PC-9 (cell line): Measurements from ENCODE around the gene PARP9. TPM values are rescaled to one million over a fixed set of nuclear protein-coding genes. Genes with fewer than 3 reads are reported as not detected.

ENCODE experiments used
- BruUV-seq: library from RNA; stranded (reverse); fragments of 400-500 nt; replicated peaks from 2 replicates; lab custom pipeline; 2021; lab: Mats Ljungman, UMichigan
- CTCF ChIA-PET: fragments of 300-600 bp; sonication (Branson Sonifier 250); formaldehyde crosslinking; loops from one replicate; lab custom pipeline; 2022; ENCODE audit warnings: antibody characterized with exemption; lab: Charles Lee
- POLR2A ChIA-PET: fragments of 300-600 bp; sonication (Branson Sonifier 250); formaldehyde crosslinking; loops from one replicate; lab custom pipeline; 2022; ENCODE audit warnings: antibody characterized with exemption; ENCODE audit not compliant: unreplicated experiment; lab: Charles Lee
- DNase-seq, 2 experiments: peaks; one replicate each; pipeline versions ENCODE4 v3.0.0 to v3.0.0-alpha.2; 2015 to 2022; ENCODE audit warnings: mixed read lengths in 1 of 2
- H2AFZ ChIP-seq: fragments of 200-600 bp; sonication (generic); 2 replicates; pipeline ENCODE4 v1.8.1; 2017; ENCODE audit warnings: antibody characterized with exemption
- H3F3A ChIP-seq: fragments of 200-600 bp; sonication (generic); 2 replicates; pipeline ENCODE4 v1.8.1; 2017; ENCODE audit warnings: antibody characterized with exemption, mild to moderate bottlenecking, low read depth; ENCODE audit not compliant: insufficient read depth
- H3K27ac ChIP-seq: fragments of 200-600 bp; sonication (generic); 2 replicates; pipeline ENCODE4 v1.6.1; 2016; ENCODE audit warnings: mixed run types
- H3K27me3 ChIP-seq: fragments of 200-600 bp; sonication (generic); 2 replicates; pipeline ENCODE4 v1.6.1; 2016; ENCODE audit warnings: low read depth, mixed run types; ENCODE audit not compliant: insufficient read depth
- H3K36me3 ChIP-seq: fragments of 200-600 bp; sonication (generic); 2 replicates; pipeline ENCODE4 v1.6.1; 2016; ENCODE audit warnings: low read depth, mixed run types
- H3K4me1 ChIP-seq: fragments of 200-600 bp; sonication (generic); replicated peaks from 2 replicates; pipeline ENCODE4 v1.6.1; 2016; ENCODE audit warnings: mixed run types; ENCODE audit not compliant: insufficient read depth
- H3K4me2 ChIP-seq: fragments of 200-600 bp; sonication (generic); 2 replicates; pipeline ENCODE4 v1.6.1; 2017; ENCODE audit warnings: mixed run types
- H3K4me3 ChIP-seq: fragments of 200-600 bp; sonication (generic); 2 replicates; pipeline ENCODE4 v1.6.1; 2016; ENCODE audit warnings: mixed run types
- H3K79me2 ChIP-seq: fragments of 200-600 bp; sonication (generic); 2 replicates; pipeline ENCODE4 v1.6.1; 2017; ENCODE audit warnings: low read depth, mixed run types
- H3K9me2 ChIP-seq: fragments of 200-600 bp; sonication (generic); 2 replicates; pipeline ENCODE4 v1.8.1; 2017; ENCODE audit warnings: mild to moderate bottlenecking; ENCODE audit not compliant: insufficient read depth
- H3K9me3 ChIP-seq: fragments of 200-600 bp; sonication (generic); 2 replicates; pipeline ENCODE4 v1.8.1; 2016; ENCODE audit warnings: low read depth; ENCODE audit not compliant: insufficient read depth
- H4K20me1 ChIP-seq: fragments of 200-600 bp; sonication (generic); 2 replicates; pipeline ENCODE4 v1.8.1; 2017; ENCODE audit not compliant: insufficient read depth
- EZH2 ChIP-seq: fragments of 200-600 bp; sonication (generic); IDR thresholded peaks from 2 replicates; pipeline ENCODE4 v1.8.0; 2017; ENCODE audit warnings: antibody characterized with exemption, low read depth
- intact Hi-C: fragments of 100-400 bp; cut with micrococcal nuclease; formaldehyde crosslinking; loops from one replicate; pipeline ENCODE4 v1.10.0; 2022; ENCODE audit not compliant: unreplicated experiment
- total RNA-seq: library from RNA; stranded (reverse); gene quantifications from 2 replicates; pipeline ENCODE4 v1.2.3, GENCODE V29; 2021
- TF ChIP-seq, protein P1 (sequence below): fragments of 200-600 bp; sonication (generic); conservative IDR thresholded peaks from 2 replicates; pipeline ENCODE4 v1.6.1; 2017; ENCODE audit warnings: mixed run types, antibody characterized with exemption, mild to moderate bottlenecking, moderate library complexity

Gene PARP9
- total RNA-seq, 1 experiment from 2014 or later = 21.1 TPM

GRCh38 chr3:122603056-122603455, 39.0 kb upstream of the PARP9 start:
- TF ChIP-seq, protein P1, sequence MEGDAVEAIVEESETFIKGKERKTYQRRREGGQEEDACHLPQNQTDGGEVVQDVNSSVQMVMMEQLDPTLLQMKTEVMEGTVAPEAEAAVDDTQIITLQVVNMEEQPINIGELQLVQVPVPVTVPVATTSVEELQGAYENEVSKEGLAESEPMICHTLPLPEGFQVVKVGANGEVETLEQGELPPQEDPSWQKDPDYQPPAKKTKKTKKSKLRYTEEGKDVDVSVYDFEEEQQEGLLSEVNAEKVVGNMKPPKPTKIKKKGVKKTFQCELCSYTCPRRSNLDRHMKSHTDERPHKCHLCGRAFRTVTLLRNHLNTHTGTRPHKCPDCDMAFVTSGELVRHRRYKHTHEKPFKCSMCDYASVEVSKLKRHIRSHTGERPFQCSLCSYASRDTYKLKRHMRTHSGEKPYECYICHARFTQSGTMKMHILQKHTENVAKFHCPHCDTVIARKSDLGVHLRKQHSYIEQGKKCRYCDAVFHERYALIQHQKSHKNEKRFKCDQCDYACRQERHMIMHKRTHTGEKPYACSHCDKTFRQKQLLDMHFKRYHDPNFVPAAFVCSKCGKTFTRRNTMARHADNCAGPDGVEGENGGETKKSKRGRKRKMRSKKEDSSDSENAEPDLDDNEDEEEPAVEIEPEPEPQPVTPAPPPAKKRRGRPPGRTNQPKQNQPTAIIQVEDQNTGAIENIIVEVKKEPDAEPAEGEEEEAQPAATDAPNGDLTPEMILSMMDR = no peak
- no peak for TF ChIP-seq EZH2
- H3K4me2 ChIP-seq = no peak overlapping the region
- intact Hi-C loops = no loop called here
- DNase-seq = no peak
- no peaks in the 10 kb centered on the region for H3K79me2 ChIP-seq
- H3K9me3 ChIP-seq = no peaks in the 10 kb centered on the region
- no peaks in the 10 kb centered on the region for H4K20me1 ChIP-seq
- H3K27me3 ChIP-seq = no peaks in the 10 kb centered on the region
- no peak overlapping the region for H3K4me3 ChIP-seq
- POLR2A ChIA-PET = no interaction called here
- CTCF ChIA-PET = no interaction called here
- no peaks in the 10 kb centered on the region for H3F3A ChIP-seq
- no peaks in the 10 kb centered on the region; the same call in 1 of the 2 replicates for H3K9me2 ChIP-seq
- no TSS peak for BruUV-seq
- no peak overlapping the region for H3K27ac ChIP-seq
- H2AFZ ChIP-seq = no peak overlapping the region
- H3K4me1 ChIP-seq = no peaks in the 10 kb centered on the region
- H3K36me3 ChIP-seq = no peaks in the 10 kb centered on the region

DNA sequence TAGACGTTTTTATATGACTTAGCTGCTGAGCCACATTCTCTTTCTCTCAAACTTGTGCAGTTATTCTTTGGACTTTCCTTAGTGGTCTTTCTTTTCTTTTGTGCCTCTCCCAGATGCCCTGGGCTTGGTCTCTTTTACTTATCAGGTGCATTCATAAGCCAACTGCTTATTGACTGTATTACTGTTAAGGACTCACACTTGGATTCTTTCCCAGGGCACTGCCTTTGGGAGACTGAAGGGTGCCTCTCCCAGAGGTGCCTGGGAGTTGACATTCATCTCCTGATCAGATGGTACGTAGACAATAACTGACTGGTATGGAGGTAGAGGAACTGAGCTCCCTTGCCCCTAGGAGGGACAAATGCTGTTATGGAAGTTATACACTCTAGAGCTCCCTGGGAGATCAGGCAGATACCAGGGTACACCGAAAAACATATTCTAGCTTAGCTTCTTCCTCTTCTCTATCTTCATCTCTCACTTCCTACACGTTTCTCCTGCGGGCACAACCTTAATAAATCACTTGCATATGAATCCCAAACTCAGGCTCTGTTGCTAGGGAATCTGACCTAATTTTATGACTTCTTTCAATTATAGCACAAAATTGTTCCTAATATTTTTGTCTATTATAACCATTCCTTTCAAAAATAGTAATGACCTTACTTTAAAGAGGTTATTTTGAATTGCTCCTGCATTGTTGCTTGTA, 38.1 kb upstream of the PARP9 start:
- ChIA-PET POLR2A (interaction anchor here (0.7 kb wide), 1 partner anchor 198 kb away, joined by 4 read pairs; no protein-coding TSS in a partner anchor), CTCF (no interaction called here)
- Histone ChIP-seq H3K36me3 (no peaks in the 10 kb centered on the region), H3K9me3 (no peaks in the 10 kb centered on the region), H3K9me2 (no peaks in the 10 kb centered on the region; the same call in 1 of the 2 replicates), H2AFZ (no peak overlapping the region), H3K27me3 (no peaks in the 10 kb centered on the region), H3K4me2 (no peak overlapping the region), H3K27ac (no peak overlapping the region), H3K4me3 (no peak overlapping the region), H3K79me2 (no peaks in the 10 kb centered on the region), H3K4me1 (no peaks in the 10 kb centered on the region), H3F3A (no peaks in the 10 kb centered on the region), H4K20me1 (no peaks in the 10 kb centered on the region)
- intact Hi-C loops = no loop called here
- DNase-seq = no peak
- no peak for TF ChIP-seq EZH2
- TF ChIP-seq, protein P1 = no peak
- no TSS peak for BruUV-seq

DNA sequence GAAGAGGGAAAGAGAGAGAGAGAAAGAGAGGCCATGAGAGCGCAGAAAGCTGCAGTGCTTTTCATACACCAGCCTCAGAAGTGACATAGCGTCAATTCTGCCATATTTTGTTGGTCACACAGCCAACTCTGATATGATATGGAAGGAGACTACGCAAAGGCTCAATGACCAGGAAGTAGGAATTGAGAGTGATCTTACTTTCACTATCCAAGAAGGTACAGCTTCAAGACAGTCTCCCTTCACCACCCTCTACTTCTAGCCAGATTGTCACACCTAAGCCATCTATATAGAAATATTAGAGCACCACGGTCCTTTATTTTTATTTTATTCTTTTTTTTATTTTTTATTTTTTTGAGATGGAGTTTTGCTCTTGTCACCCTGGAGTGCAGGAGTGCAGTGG, 34.5 kb upstream of the PARP9 start:
- intact Hi-C loops = no loop called here
- Histone ChIP-seq H2AFZ (no peak overlapping the region), H3K36me3 (no peaks in the 10 kb centered on the region), H3K9me3 (no peaks in the 10 kb centered on the region), H3K27ac (no peak overlapping the region), H3K9me2 (no peaks in the 10 kb centered on the region), H3K4me2 (no peak overlapping the region), H3K79me2 (no peaks in the 10 kb centered on the region), H3K4me1 (no peaks in the 10 kb centered on the region), H3K4me3 (no peak overlapping the region), H3F3A (no peaks in the 10 kb centered on the region), H4K20me1 (no peaks in the 10 kb centered on the region), H3K27me3 (no peaks in the 10 kb centered on the region)
- ChIA-PET POLR2A (no interaction called here), CTCF (no interaction called here)
- DNase-seq = no peak
- TF ChIP-seq, protein P1 = no peak
- no peak for TF ChIP-seq EZH2
- BruUV-seq = no TSS peak
